GM12892 (cell line): ENCODE results near the gene DUOXA2.

Source experiments
- POLR2A ChIP-seq: IDR thresholded peaks from 2 replicates; pipeline ENCODE4 v1.6.1; 2011; ENCODE audit warnings: low read depth, low read length, control low read depth
- POLR2AphosphoS5 ChIP-seq: IDR thresholded peaks from 2 replicates; pipeline ENCODE4 v1.6.1; 2011; ENCODE audit warnings: low read depth, low read length, control low read depth
- TAF1 ChIP-seq: IDR thresholded peaks from 2 replicates; pipeline ENCODE4 v1.6.1; 2011; ENCODE audit warnings: low read depth, mild to moderate bottlenecking, control low read depth, low read length, borderline replicate concordance

DNA sequence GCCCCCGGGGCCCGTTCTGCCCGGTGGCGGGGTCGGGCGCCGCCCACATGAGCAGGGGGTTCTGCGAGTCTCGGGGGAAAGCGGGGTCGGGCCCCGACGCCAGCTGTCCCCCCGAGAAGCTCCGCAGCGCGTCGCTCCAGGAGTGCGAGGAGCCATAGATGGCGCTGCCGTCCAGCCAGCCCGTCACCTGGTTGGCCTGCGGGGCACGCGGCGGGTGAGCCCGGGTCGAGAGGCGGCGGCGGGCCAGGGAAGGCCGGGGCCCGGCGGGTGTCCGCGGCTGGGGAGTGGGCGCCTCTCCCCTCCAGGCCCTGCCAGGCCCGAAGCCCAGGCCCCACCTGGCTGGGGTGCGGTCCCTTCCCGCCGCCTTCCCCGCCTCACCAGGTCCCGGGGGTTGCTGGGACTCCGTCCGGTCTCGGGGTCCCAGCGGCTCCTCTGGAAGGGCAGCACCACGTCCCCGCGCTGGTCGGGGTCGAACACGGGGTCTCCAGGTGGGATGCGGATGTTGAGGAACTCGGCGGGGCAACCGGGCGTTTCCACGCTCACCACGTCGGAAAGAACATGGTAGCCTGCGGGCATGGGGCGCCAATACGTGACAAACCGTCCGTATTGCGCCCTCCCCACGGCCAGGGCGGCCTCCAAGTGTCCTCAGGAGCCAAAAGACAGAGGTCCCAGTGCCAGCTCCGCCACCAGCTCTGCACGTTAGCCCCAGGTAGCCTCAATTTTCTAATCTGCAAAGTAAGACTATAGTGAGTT lies 2.6 kb upstream of the DUOXA2 start:
- TF ChIP-seq POLR2AphosphoS5 (no peak), POLR2A (no peak), TAF1 (no peak)
